ENCODE data around the gene SMARCAL1. TPM values are rescaled to one million over a fixed set of nuclear protein-coding genes. Genes with fewer than 3 reads are reported as not detected.

The SMARCAL1 gene
- total RNA-seq, 1 donor from 2014 or later, result 9.8 TPM

DNA sequence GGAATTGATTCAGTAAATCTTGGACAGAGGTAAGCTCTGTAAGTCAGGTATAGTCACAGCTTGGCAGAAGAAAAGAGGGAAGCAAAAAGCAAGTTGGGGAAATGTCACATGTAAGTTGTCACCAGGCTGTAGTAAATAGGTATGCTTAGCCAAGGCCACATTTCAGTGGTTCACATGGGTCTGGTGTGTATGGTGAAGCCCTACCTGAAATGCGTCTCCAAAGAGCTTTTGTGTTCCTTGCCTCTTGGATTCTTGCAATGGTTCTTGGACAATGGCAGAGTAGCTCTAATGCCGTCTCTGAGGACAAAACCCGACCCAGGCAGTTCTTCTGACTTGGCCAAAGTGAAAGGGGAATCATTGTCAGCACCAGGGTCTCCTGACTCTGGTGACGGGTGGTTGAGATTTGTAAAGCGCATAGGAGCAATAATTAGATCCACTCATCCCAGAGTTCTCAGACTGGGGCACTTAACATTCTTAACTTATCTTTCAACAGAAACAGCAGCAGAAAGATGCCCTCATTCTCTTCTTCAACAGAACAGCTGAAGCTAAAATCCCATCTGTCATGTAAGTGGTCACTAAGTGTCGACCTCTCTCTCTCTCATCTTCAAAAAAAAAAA is 51.9 kb downstream of the SMARCAL1 start:
- DNase-seq (no peak), ATAC-seq (peak; percentile 92)
- intact Hi-C loops (cut with micrococcal nuclease), result no loop called here

DNA sequence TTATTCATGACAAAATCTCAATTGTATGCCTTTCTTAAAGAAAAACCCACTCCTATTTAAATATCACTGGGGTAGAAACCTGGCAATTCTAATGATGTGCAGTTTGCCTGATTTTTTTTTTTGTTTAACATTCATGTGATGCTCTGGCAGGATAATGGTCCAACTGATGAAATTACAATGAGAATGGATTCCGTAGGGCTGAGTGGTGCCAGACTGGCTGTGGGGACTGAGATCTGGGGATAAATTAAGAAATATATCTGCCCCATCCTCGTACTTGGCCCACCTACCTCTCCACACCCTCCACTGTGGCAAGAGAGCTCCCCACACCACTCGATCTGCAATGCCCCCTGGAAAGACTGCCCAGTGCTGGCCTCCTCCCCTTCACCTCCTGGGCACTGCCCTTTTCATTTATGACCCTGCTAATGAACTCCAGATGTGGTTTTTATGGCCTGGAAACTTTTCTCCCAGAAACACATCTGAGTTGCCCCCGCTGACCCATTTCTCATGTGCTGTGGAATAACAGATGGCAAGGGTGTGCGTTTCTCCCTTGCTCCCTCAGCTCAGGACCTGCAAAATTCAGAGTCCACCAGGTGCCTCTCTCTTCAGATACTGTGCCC is 53.4 kb downstream of the SMARCAL1 start:
- intact Hi-C loops (cut with micrococcal nuclease), result no loop called here
- DNase-seq (no peak), ATAC-seq (no peak)

DNA sequence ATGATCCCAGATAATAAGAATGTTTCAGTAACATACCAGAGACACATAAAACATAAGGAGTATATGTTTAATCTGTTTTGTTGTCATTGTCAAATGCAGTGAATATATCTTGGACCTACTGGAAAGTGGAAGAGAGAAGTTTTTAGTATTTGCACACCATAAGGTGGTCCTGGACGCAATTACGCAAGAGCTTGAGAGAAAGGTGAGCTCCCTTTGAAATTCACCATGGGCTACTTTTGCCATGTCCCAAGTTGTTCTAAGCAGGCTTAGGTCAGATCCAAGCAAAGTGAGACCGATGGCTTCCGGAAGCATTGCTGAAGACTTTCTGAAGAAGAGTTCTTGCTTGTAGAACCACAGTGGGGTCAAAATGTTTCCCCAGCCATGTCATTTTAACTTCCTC is 55.6 kb downstream of the SMARCAL1 start:
- intact Hi-C loops (cut with micrococcal nuclease), result no loop called here
- DNase-seq, result no peak
- no peak for ATAC-seq

DNA sequence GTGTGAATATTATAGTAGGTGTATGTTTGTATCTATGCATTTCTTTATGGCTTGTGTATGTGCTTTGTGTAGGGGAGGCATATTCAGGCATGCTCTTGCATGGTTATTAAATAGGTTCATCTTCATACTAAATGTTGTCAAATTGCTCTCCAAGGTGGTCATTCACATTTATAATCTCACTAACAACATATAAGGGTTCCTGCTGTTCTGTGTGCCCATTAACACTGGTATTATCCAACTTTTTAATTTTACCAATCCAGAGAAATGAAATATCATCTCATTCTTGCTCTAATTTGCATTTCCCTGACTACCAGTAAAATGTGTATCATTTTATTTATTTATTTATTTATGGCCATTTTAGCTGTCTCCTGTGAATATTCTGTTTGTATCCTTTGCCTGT is 57.4 kb downstream of the SMARCAL1 start:
- DNase-seq (no peak), ATAC-seq (no peak)
- intact Hi-C loops (cut with micrococcal nuclease), result no loop called here

DNA sequence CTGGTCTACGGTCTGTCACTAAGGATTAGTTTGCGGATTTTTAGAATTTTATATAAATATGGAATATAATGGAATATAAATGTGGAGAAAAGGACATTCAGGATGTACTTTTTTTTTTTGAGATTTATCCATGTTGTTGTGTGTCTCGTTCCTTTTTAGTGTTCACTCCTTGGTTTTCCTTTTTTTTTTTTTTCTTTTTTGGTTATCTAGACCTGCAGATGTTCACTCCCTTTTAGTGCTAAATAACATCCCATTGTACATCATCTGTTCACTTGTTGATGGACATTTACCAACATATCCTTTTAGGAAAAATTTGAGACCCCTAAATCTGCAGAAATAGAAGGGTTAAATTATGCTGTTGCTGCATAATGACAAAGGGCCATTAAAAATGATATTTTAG is 60.9 kb downstream of the SMARCAL1 start:
- intact Hi-C loops (cut with micrococcal nuclease), result no loop called here
- DNase-seq, result no peak
- no peak for ATAC-seq

DNA sequence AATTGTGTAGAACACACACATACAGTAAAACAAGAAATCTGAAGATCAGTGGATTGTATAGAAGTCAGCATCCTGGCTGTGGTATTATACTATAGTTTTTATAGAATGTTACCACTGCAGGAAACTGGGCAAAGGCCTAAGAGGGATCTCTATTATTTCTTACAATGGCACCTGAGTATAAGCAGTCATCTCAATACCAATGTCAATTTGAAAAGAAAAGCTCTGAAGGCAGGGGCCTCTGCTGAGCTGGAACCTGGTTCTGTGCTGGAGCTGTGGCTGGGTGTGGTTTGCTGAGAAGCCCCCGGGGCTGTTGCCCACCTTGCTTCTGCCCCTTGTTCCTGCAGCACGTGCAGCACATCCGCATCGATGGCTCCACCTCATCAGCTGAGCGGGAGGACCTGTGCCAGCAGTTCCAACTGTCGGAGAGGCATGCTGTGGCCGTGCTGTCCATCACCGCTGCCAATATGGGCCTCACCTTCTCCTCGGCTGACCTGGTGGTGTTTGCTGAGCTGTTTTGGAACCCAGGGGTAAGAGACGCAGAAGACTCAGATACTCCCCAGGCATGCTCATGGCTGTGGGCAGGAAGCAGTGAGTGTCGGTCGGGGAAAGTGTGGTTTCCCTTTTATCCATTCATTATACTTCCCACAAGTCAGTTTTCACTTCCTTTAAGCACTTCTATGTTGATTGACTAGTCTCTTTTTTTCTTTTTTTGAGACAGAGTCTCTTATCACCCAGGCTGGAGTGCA is 62.8 kb downstream of the SMARCAL1 start:
- DNase-seq, result no peak
- intact Hi-C loops (cut with micrococcal nuclease), result no loop called here
- no peak for ATAC-seq

DNA sequence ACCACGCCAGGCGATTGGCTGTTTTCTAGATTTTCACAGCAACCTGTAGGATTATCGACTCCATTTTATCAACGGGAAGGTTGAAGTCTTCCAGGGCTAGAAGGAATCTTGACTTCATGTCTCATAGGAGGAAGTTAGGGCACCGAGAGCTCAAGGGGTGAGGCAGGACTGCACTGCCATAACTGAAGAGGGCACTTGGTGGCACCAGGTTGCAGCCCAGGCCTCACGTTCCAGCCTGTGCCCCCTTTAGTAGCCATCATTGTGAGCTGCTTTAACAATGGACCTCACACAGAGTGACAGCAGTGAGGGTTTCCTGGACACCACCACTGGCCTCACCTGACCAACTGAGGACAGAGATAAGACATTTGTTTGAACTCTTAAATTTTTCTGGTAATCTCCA is 63.5 kb downstream of the SMARCAL1 start:
- intact Hi-C loops (cut with micrococcal nuclease), result no loop called here
- ATAC-seq (no peak), DNase-seq (no peak)

DNA sequence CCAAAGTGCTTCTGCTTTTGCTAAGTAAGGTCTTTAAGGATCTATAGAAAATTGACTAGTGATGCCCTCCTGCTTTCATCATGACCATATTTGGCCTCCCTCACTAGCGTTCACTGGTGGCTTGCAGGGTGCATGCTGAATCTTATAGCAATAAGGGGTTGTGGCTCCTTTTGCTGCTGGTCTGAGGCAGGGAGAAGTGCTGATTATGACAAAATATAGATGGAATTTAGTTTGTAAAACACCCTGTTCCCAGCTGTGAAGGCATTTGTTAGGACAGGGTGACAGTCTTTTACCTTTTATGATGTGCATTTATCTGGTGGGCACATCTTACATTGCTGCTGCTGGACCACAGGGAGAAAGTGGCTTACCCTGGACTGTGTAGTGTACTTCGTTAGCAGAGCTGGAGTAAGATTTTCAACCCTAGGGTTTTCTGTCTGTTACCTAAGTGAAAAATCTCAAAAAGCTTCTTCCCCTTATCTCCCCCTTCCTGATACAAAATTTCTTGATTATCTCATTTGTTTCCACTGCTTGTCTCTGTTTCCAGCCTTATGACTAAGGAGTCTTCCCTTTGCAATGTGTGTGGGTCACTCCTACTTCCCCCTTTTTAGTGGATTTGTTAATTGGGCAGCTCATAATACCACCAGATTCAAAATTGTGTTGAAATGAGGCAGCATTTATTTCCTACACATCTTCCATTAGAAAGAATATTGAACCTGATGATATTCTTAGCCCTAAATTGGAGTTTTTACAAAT is 65.2 kb downstream of the SMARCAL1 start:
- ATAC-seq (no peak), DNase-seq (no peak)
- intact Hi-C loops (cut with micrococcal nuclease), result no loop called here

DNA sequence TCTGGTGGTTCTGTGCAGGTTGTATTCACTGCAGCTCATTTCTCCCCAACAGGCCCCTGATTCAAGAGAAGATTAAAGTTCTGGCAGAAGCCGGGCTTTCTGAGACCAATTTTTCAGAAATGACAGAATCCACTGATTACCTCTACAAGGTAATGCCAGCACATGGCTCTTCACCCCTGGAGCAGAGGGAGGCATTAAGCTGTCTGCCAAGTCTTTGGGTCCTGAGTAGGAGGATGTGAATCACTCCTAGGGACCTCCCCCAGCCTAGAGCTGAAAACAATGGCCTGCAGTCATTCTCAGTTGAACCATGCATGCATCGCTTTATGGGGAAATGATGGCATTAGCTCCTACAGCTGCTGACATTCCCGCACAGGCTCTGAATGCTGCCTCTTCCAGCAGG is 65.9 kb downstream of the SMARCAL1 start:
- ATAC-seq (no peak), DNase-seq (no peak)
- intact Hi-C loops (cut with micrococcal nuclease), result no loop called here

DNA sequence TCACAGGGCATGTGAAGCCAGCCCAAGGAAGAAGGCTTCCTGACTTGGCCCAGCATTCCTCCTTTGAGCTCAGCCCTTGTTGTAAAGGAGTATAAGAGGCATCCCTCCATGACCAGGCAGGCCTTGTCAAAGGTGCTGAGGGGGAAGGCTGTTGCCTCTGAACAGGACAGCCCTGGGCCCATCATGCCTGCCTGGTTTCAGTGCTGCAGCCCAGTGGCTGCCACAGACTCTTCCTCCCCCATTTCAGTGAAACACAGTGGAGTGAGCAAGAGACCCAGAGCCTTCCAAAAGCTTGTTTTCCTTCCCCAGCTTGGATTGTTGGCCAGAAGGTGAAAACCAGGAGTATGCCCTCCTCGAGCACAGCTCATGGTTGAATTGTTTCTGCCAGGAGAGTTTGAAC is 66.5 kb downstream of the SMARCAL1 start:
- intact Hi-C loops (cut with micrococcal nuclease), result no loop called here
- ATAC-seq, result no peak

DNA sequence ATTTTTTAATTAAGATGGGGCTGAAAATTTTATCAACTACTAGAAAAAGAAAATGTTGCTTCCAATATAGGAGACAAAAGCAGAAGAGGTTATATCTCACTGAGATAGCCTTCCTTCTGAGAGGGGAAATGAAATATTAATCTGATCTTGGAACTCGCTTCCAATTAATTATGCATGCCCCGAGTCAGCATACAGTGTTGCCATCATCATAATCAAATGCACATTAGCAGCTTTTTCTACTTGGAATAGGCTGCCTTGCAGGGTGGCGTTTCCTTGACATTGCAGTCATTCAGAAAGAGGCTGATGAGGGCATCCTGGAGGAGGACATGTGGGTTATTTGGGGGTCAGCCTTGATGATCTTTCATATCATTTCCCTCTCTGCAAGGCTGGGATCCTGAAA is 67.9 kb downstream of the SMARCAL1 start:
- ATAC-seq, result no peak
- no peak for DNase-seq
- intact Hi-C loops (cut with micrococcal nuclease), result no loop called here

More for the DNA sequence above, 66.5 kb downstream of the SMARCAL1 start:
- no peak for DNase-seq

DNA sequence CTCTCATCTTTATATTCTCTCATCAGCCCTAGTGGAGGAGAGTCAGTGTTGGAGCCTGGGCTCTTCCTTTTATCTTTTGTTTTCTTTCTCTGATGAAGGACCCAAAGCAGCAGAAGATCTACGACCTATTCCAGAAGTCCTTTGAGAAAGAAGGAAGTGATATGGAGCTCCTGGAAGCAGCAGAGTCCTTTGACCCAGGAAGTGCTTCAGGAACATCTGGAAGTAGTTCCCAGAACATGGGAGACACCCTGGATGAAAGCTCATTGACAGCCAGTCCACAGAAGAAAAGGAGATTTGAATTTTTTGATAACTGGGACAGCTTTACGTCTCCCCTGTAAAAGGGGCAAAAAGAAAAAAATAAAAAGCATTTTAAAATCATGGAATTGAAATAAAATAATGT is 70.4 kb downstream of the SMARCAL1 start:
- ATAC-seq, result no peak
- no peak for DNase-seq
- intact Hi-C loops (cut with micrococcal nuclease), result no loop called here

DNA sequence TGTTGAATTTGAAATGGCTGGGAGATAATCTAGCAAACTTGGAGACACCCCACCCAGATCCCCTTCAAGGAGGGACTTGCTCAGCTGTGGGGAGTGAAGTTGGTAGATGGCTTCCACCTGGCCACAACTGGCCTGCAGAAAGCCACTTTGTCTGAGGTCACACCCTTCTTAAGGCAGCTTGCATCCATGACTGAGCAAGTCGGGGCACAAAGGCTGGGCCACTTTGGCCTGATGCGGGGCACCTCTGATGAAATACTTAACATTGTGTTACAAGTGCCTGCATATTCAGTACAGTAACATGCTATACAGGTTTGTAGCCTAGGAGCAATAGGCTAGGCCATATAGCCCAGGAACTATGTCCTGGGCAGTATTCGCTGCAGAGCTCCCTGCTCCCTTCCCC is 73.0 kb downstream of the SMARCAL1 start:
- ATAC-seq (no peak), DNase-seq (no peak)
- intact Hi-C loops (cut with micrococcal nuclease), result no loop called here

DNA sequence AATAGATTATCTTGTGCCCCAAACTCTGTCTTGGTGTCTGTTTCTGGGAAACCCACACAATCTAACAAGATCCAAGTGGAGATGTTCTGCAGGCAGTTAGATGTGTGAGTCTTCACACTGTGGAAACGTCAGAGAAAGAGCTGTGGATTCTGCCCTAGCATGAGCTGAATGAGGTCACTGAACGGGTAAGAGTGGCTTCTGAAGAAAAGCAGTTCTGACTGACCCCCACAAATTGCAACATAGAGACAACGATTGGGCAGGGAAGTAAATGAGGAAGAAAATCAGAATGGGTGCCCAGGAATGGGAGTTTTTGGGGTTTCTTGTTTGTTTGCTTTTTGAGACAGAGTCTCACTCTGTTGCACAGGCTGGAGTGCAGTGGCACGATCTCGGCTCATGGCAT is 73.5 kb downstream of the SMARCAL1 start:
- DNase-seq (no peak), ATAC-seq (peak; percentile 38)
- intact Hi-C loops (cut with micrococcal nuclease), result no loop called here

DNA sequence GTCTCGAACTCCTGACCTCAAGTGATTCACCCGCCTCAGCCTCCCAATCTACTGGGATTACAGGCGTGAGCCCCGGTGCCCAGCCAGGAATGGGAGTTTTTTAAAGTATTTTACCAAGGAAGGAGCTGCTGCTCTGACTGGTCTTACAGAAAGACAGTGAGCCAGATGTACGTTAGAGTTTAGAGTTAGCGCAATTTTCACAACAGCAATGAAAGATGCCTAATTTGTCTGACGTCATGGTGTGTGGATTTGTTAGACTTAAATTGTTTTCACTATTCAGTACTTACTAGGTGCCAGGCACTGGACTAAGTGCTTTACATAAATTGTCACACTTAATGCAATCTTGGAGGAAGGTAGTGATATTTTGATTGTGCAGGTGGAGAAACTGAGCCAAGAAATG is 74.0 kb downstream of the SMARCAL1 start:
- no peak for ATAC-seq
- DNase-seq, result no peak
- intact Hi-C loops (cut with micrococcal nuclease), result no loop called here

DNA sequence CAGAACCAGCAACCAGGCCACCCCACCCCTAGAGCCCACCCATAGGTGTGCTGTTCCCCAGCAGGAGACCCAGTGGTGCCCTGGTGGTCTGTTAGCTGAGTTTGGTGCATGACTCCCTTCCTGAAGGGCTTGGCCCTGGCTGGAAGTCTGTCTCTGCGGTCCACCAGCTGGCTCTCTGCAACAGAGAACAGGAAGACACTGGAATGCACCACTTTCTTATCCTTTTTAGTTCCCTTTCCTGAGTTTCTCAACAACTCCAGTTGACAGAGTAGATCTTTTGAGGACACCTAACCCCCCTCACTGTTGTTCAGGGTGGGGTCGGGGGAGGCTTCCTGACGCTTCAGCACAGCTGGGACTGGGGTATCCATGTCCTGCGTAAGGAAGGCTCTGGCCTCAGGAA is 74.4 kb downstream of the SMARCAL1 start:
- ATAC-seq (peak; percentile 54), DNase-seq (peak; percentile 35)
- intact Hi-C loops (cut with micrococcal nuclease), result no loop called here

DNA sequence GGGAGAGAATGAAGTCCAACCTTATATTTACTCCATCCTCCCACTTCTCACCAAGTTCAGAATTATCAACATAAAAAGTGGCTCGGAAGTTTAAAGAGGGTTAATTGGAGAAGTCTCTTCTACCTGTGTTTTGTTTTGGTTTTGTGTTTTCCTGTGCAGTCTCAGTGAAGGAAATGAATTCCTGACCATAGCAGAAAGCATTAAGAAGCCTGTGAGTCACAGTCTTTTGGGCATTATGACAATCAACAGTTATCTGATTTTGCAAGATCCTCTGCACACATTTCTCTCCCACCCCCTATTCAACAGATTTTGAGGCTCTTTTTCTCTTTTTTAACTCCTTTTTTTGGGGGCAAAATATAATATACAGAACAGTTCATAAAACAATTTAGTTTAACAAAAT is 77.8 kb downstream of the SMARCAL1 start:
- intact Hi-C loops (cut with micrococcal nuclease), result no loop called here
- DNase-seq (no peak), ATAC-seq (no peak)

DNA sequence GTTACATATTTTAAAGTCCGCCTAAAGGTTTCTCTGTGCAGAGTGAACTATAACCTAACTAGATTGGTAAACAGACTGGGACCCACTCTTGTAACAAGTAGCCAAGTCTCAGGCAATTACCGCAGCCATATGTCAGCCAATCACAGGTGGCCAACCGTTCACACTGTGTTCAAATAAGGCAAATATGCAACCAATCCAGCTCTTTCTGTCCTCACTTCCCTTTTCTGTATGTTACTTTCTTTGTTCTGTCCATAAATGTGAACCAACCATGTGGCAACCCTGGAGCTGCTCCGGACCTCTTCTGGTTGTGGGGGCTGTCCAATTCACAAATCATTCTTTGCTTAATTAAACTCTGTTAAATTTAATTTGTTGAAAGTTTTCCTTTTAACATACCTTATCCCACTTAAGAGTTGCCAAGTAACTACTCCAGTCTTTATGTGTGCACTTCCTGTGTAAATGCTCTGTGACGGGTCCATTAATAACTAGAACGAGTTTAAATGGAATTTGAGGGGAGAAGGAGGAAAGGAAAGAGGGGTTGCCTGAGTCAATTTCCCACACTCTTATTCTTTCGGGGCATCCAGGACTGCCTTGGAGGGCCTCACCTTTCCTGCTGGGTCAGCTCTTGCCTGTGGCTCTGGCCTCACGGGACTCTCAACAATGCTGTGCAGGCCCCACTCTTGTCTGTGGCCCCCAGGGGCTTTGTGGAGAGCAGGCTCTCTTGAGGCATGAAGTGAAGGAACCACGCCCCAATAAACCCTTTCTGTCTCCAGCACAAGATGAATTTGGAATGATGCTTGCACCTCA is 79.7 kb downstream of the SMARCAL1 start:
- ATAC-seq, result no peak
- DNase-seq, result no peak
- intact Hi-C loops (cut with micrococcal nuclease), result no loop called here

DNA sequence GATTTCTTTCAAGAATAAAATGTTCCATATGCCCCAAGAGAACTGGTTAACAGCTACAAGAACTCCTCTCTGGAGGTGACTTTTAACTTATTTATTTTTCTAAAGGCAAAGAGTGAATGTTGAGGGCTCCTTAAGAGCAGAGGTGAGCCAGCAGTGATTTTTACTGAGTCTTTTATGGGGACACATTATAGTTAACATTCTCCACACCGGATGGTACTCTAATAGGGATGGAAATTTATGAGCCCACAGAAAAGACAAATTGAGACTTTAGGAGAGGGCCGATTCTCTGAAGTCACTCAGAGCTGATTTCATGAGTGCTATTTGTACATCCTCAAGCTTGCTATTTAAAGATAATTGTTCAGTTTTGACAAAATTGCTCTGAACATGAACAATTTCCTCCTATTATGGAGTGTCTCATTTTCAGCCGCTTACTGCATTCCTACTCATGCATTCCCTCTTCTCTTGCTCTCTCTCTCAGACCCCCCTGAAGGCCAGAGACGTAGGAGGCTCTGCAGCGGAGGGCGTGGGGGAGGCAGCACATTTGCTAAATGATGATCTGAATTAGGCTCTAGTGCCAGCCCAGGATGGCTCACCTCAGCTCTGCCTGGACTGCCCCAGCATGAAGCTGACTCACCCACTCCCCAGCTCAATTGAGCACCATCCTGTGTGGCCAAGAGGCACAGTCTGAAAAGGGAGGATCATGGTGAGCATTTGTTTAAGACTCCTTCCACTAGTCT is 80.5 kb downstream of the SMARCAL1 start:
- DNase-seq, result no peak
- ATAC-seq, result no peak
- intact Hi-C loops (cut with micrococcal nuclease), result no loop called here

All from left ventricle myocardium superior (tissue), 1 donor.